Measurements from ENCODE around the gene NSMCE4A. TPM values are rescaled to one million over a fixed set of nuclear protein-coding genes. Genes with fewer than 3 reads are reported as not detected.
A peak's percentile ranks its signal among the peaks of the same experiment; 100 is the strongest.

The NSMCE4A gene
- total and polyA plus RNA-seq, 2 donors (not counting 3 experiments of a cell fraction or from before 2014, with no cell fraction given), result 36.8 to 51.0 TPM

- dilution Hi-C loops (cut with MboI; ENCODE audit: extremely low pct_ligation_motif_present, low sequenced_read_pairs), result no loop called here
- no TSS peak for BruUV-seq (replicated peaks)
These were observed 47.0 kb downstream of the NSMCE4A start, which contains the start of gene ATE1 for GRCh38 chr10:121927841-121928527. ATE1 (minus strand) TSS chr10:121928031; CDS start chr10:121927949, 82 bp downstream.

More at GRCh38 chr10:121927841-121928527, 47.0 kb downstream of the NSMCE4A start, which contains the start of gene ATE1:
- Histone ChIP-seq H3K36me3 (ENCODE audit: control insufficient read depth in 2 of 2, extremely low read depth in 1 of 2, insufficient read depth in 2 of 2, low read length in 2 of 2) (peaks cover 0 to 1% of the 10 kb centered on the region in 2 experiments), H3K27ac (ENCODE audit: insufficient read depth, low read depth, low read length) (peak within 1 kb of the TSS; percentile 91), H2AFZ (ENCODE audit: low read depth, low read length) (peak within 1 kb of the TSS; percentile 87), H3K9ac (replicated peaks; ENCODE audit: extremely low read depth, insufficient read depth, low read length) (peak within 1 kb of the TSS; percentile 94), H3K4me3 (replicated peaks in 1 of 3; ENCODE audit: insufficient read depth in 1 of 3, low read depth in 1 of 3, low read length in 3 of 3) (peak within 1 kb of the TSS; percentile 61 to 97 (median 93)), H3K9me3 (replicated peaks; ENCODE audit: control insufficient read depth, insufficient read depth, low read length) (no peaks in the 10 kb centered on the region), H3K4me2 (ENCODE audit: insufficient read depth, low read length) (peak within 1 kb of the TSS; percentile 99), H4K20me1 (replicated peaks; ENCODE audit: control insufficient read depth, extremely low read depth, insufficient read depth, low read length) (no peaks in the 10 kb centered on the region), H3K9me1 (replicated peaks; ENCODE audit: control insufficient read depth, extremely low read depth, insufficient read depth, low read length) (no peaks in the 10 kb centered on the region), H3K4me1 (ENCODE audit: control insufficient read depth, extremely low read depth, insufficient read depth, low read length) (peaks cover 11% of the 10 kb centered on the region), H3K79me2 (ENCODE audit: control insufficient read depth, insufficient read depth, low read length) (peaks cover 28% of the 10 kb centered on the region), H3K27me3 (ENCODE audit: control insufficient read depth in 2 of 2, insufficient read depth in 2 of 2, low read length in 2 of 2) (no peaks in the 10 kb centered on the region)
- ChIA-PET CTCF (interaction anchor here (0.6 to 2.1 kb wide), 8 partner anchors 16 to 194 kb away, joined by 3 to 12 read pairs (median 6); no protein-coding TSS in a partner anchor), POLR2A (interaction anchor here (0.7 to 1.4 kb wide), 3 partner anchors 9 to 29 kb away, joined by 3 to 4 read pairs (median 3); no protein-coding TSS in a partner anchor)
- peak; percentile 90 for FAIRE-seq
- intact Hi-C loops (cut with micrococcal nuclease), result loop anchor here (1.0 to 2.0 kb wide), 7 partner anchors 14 to 213 kb away; partner anchors contain the start of gene NSMCE4A
- DNase-seq (ENCODE audit: low read depth, low spot score), result peak; percentile 94
- TF ChIP-seq JUN (IDR thresholded peaks at IDR 0.05; ENCODE audit: borderline replicate concordance, insufficient read depth, insufficient read length, low read depth) (no peak), POLR2AphosphoS5 (IDR thresholded peaks at IDR 0.05; ENCODE audit: insufficient read depth, low read depth, low read length) (peak; percentile 69), FOS (IDR thresholded peaks at IDR 0.05; ENCODE audit: borderline replicate concordance, insufficient read depth, low read length) (no peak), CTCF (IDR thresholded peaks at IDR 0.05; ENCODE audit: extremely low read depth in 1 of 2, insufficient read depth in 1 of 2, low read depth in 1 of 2, low read length in 2 of 2) (no peak), MAX (IDR thresholded peaks at IDR 0.05; ENCODE audit: insufficient read depth, insufficient read length) (no peak), GATA2 (IDR thresholded peaks at IDR 0.05; ENCODE audit: insufficient read depth, insufficient read length, low read depth, low read length) (no peak), MYC (IDR thresholded peaks at IDR 0.05; ENCODE audit: low read depth, low read length) (no peak), POLR2A (IDR thresholded peaks at IDR 0.05; ENCODE audit: low read depth, low read length) (peak; percentile 83), EZH2 (IDR thresholded peaks at IDR 0.05; ENCODE audit: borderline replicate concordance, low read depth, low read length, severe bottlenecking) (no peak)

All from endothelial cell of umbilical vein (primary cell).